ENCODE data around the gene ITGB8. TPM values are rescaled to one million over a fixed set of nuclear protein-coding genes. Genes with fewer than 3 reads are reported as not detected.

The ITGB8 gene
- total RNA-seq, 4 donors from 2014 or later, result 0.31 to 0.90 (median 0.56) TPM

GRCh38 chr7:20284771-20285143 lies 45.9 kb upstream of the ITGB8 start:
- Histone ChIP-seq H3K4me1 (no peaks in the 10 kb centered on the region), H3K9me3 (no peaks in the 10 kb centered on the region), H3K36me3 (no peaks in the 10 kb centered on the region), H3K27ac (no peak overlapping the region), H3K4me3 (no peak overlapping the region), H3K27me3 (no peaks in the 10 kb centered on the region)
- in situ Hi-C loops (cut with MboI; ENCODE audit: low sequenced_read_pairs in 4 of 4) (no loop called here), intact Hi-C loops (cut with DNase I; ENCODE audit: low total_unique reads) (no loop called here)
- ATAC-seq (no peak), DNase-seq (no peak)
- TF ChIP-seq POLR2A (IDR thresholded peaks at IDR 0.05) (no peak), CTCF (IDR thresholded peaks at IDR 0.05 in 4 of 5, conservative IDR thresholded peaks at IDR 0.05 in 1 of 5) (no peak)

- intact Hi-C loops (cut with DNase I; ENCODE audit: low total_unique reads) (no loop called here), in situ Hi-C loops (cut with MboI; ENCODE audit: low sequenced_read_pairs in 4 of 4) (no loop called here)
- Histone ChIP-seq H3K4me1 (no peaks in the 10 kb centered on the region), H3K36me3 (no peaks in the 10 kb centered on the region), H3K27ac (no peak overlapping the region), H3K4me3 (no peak overlapping the region), H3K27me3 (no peaks in the 10 kb centered on the region), H3K9me3 (no peaks in the 10 kb centered on the region)
- TF ChIP-seq CTCF (IDR thresholded peaks at IDR 0.05 in 4 of 5, conservative IDR thresholded peaks at IDR 0.05 in 1 of 5) (no peak), POLR2A (IDR thresholded peaks at IDR 0.05) (no peak)
- no peak for ATAC-seq
- no peak for DNase-seq
These were observed 43.4 kb upstream of the ITGB8 start for GRCh38 chr7:20287317-20287716.

- TF ChIP-seq POLR2A (IDR thresholded peaks at IDR 0.05) (no peak), CTCF (IDR thresholded peaks at IDR 0.05 in 4 of 5, conservative IDR thresholded peaks at IDR 0.05 in 1 of 5) (no peak)
- in situ Hi-C loops (cut with MboI; ENCODE audit: low sequenced_read_pairs in 4 of 4) (no loop called here), intact Hi-C loops (cut with DNase I; ENCODE audit: low total_unique reads) (no loop called here)
- no peak overlapping the region for H3K27ac ChIP-seq
- DNase-seq (no peak), ATAC-seq (no peak)
- no peak overlapping the region for H3K4me3 ChIP-seq
- no peaks in the 10 kb centered on the region for H3K36me3 ChIP-seq
- H3K27me3 ChIP-seq, result no peaks in the 10 kb centered on the region
- no peaks in the 10 kb centered on the region for H3K9me3 ChIP-seq
- H3K4me1 ChIP-seq, result no peaks in the 10 kb centered on the region
These were observed 42.7 kb upstream of the ITGB8 start for GRCh38 chr7:20288036-20288435.

GRCh38 chr7:20290505-20291111 lies 40.1 kb upstream of the ITGB8 start:
- Histone ChIP-seq H3K27ac (no peak overlapping the region), H3K9me3 (no peaks in the 10 kb centered on the region), H3K36me3 (no peaks in the 10 kb centered on the region), H3K4me1 (no peaks in the 10 kb centered on the region), H3K4me3 (no peak overlapping the region), H3K27me3 (no peaks in the 10 kb centered on the region)
- ATAC-seq (no peak), DNase-seq (no peak)
- TF ChIP-seq POLR2A (IDR thresholded peaks at IDR 0.05), result no peak
- intact Hi-C loops (cut with DNase I; ENCODE audit: low total_unique reads) (no loop called here), in situ Hi-C loops (cut with MboI; ENCODE audit: low sequenced_read_pairs in 4 of 4) (no loop called here)

GRCh38 chr7:20293336-20293735 lies 37.4 kb upstream of the ITGB8 start:
- H3K4me1 ChIP-seq, result no peaks in the 10 kb centered on the region
- H3K36me3 ChIP-seq, result no peaks in the 10 kb centered on the region
- intact Hi-C loops (cut with DNase I; ENCODE audit: low total_unique reads), result no loop called here
- DNase-seq (no peak), ATAC-seq (no peak)
- in situ Hi-C loops (cut with MboI; ENCODE audit: low sequenced_read_pairs in 4 of 4), result no loop called here
- H3K27ac ChIP-seq, result no peak overlapping the region
- H3K27me3 ChIP-seq, result no peaks in the 10 kb centered on the region
- no peak overlapping the region for H3K4me3 ChIP-seq
- no peaks in the 10 kb centered on the region for H3K9me3 ChIP-seq
- no peak for TF ChIP-seq POLR2A (IDR thresholded peaks at IDR 0.05)
- TF ChIP-seq CTCF (IDR thresholded peaks at IDR 0.05 in 4 of 5, conservative IDR thresholded peaks at IDR 0.05 in 1 of 5), result no peak

Measured in gastrocnemius medialis (tissue), 4 donors.